GM10266 (cell line): ENCODE data around the gene PRELID1.
A peak's percentile ranks its signal among the peaks of the same experiment; 100 is the strongest.
"Not testable (repeated sequence)": the region's sequence is repeated elsewhere in the genome, so short reads cannot be mapped to it uniquely, and the experiment has no call there.

Experiments used
- DNase-seq: peaks from one replicate; pipeline ENCODE4 v3.0.0; 2012; ENCODE audit errors: extremely low spot score
- CTCF ChIP-seq: IDR thresholded peaks from 2 replicates; pipeline ENCODE4 v1.5.1; 2012; ENCODE audit warnings: mild to moderate bottlenecking, low read depth; ENCODE audit not compliant: control insufficient read depth, insufficient read depth; ENCODE audit errors: missing control alignments

The PRELID1 gene

GRCh38 chr5:177299697-177300096 is 3.9 kb upstream of the PRELID1 start:
- TF ChIP-seq CTCF: no peak
- DNase-seq: no peak

GRCh38 chr5:177300236-177300880 is 3.2 kb upstream of the PRELID1 start:
- peak; percentile 61 for DNase-seq
- TF ChIP-seq CTCF: no peak

GRCh38 chr5:177300951-177301350 is 2.6 kb upstream of the PRELID1 start:
- no peak for TF ChIP-seq CTCF
- DNase-seq: no peak

GRCh38 chr5:177301503-177302165 is 2.0 kb upstream of the PRELID1 start:
- no peak for DNase-seq
- TF ChIP-seq CTCF: no peak

GRCh38 chr5:177302354-177303110 is 1.1 kb upstream of the PRELID1 start:
- TF ChIP-seq CTCF: peak; percentile 17
- peak; percentile 56 for DNase-seq

- DNase-seq: peak; percentile 37
- TF ChIP-seq CTCF: no peak
Measured at GRCh38 chr5:177303925-177304391, 359 bp downstream of the PRELID1 start.

GRCh38 chr5:177304392-177305119 is 957 bp downstream of the PRELID1 start:
- peak; percentile 67 for DNase-seq
- TF ChIP-seq CTCF: no peak

- not testable (repeated sequence) for DNase-seq
Measured at GRCh38 chr5:177306103-177306640, 2.6 kb downstream of the PRELID1 start.
